ENCODE measurements around the gene ABI3. TPM values are rescaled to one million over a fixed set of nuclear protein-coding genes. Genes with fewer than 3 reads are reported as not detected.

Gene ABI3
- total and polyA plus RNA-seq, 4 experiments from 2014 or later, result 9.5 to 24.5 (median 12.9) TPM

DNA sequence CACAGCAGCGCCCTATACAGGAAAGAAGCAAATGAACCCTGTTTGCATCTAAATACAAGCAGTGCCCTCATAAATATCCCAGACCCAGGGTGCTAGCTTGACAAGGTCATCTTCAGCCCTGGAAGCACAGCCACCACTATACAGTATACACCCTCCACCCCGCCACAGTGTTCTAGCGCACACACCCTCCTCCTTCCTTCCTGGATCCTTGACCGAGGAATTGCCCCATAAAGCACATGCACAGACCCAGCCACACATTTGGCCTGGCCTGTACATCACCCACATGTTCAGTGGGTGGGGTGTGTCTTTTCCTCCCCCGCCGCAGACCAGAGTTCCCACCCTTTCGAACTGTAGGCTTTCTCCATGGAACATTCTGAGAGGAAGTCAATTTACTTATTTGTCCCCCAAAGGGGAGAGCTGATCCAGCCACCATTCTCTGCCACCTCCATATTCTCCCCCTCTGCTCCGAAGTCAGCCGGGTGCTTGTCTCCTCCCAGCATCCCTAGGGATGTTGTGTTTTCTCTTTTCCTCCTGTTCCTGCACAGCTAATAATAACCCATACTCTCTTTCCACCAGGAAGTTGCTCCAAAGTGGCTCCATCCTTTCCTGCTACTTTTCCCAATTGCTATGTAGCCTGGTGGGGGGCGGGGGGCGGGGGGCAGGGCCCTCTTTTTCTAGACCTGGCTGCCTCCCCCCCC lies 6.6 kb downstream of the ABI3 start:
- H3K27ac Mint-ChIP-seq, result peak overlapping the region; percentile 75 to 94 (median 88)
- ChIA-PET CTCF (ENCODE audit: partially characterized antibody) (interaction anchor here (1.0 to 3.1 kb wide), 5 partner anchors 9 to 37 kb away, joined by 3 to 28 read pairs (median 13); no protein-coding TSS in a partner anchor), POLR2A (ENCODE audit: partially characterized antibody) (interaction anchor here (0.5 to 12.1 kb wide), 5 partner anchors 8 to 1197 kb away, joined by 3 to 169 read pairs (median 6); no protein-coding TSS in a partner anchor)
- Histone ChIP-seq H3K4me3 (ENCODE audit: low read length in 2 of 2) (no peak overlapping the region), H3K36me3 (ENCODE audit: insufficient read depth, low read length) (no peaks in the 10 kb centered on the region), H3K27me3 (ENCODE audit: insufficient read depth, low read length) (no peaks in the 10 kb centered on the region), H3K9me3 (ENCODE audit: control insufficient read depth in 1 of 2, low read length in 2 of 2) (no peaks in the 10 kb centered on the region), H3K4me1 (ENCODE audit: insufficient read depth, low read length) (peaks cover 83% of the 10 kb centered on the region), H3K27ac (ENCODE audit: low read depth, low read length) (no peak overlapping the region)
- peaks cover 0 to 2% (median 0%) of the 10 kb centered on the region in 8 donors for H3K9me3 Mint-ChIP-seq
- H3K4me1 Mint-ChIP-seq, result peaks cover 54 to 76% (median 63%) of the 10 kb centered on the region in 4 donors
- peaks cover 10 to 13% of the 10 kb centered on the region in 2 donors for H3K36me3 Mint-ChIP-seq
- intact Hi-C loops (cut with micrococcal nuclease), result no loop called here
- DNase-seq, result no peak
- H3K4me3 Mint-ChIP-seq, result peak overlapping the region in 7 of 8 donors; percentile 39 to 81 (median 73)
- H3K27me3 Mint-ChIP-seq, result no peaks in the 10 kb centered on the region

DNA sequence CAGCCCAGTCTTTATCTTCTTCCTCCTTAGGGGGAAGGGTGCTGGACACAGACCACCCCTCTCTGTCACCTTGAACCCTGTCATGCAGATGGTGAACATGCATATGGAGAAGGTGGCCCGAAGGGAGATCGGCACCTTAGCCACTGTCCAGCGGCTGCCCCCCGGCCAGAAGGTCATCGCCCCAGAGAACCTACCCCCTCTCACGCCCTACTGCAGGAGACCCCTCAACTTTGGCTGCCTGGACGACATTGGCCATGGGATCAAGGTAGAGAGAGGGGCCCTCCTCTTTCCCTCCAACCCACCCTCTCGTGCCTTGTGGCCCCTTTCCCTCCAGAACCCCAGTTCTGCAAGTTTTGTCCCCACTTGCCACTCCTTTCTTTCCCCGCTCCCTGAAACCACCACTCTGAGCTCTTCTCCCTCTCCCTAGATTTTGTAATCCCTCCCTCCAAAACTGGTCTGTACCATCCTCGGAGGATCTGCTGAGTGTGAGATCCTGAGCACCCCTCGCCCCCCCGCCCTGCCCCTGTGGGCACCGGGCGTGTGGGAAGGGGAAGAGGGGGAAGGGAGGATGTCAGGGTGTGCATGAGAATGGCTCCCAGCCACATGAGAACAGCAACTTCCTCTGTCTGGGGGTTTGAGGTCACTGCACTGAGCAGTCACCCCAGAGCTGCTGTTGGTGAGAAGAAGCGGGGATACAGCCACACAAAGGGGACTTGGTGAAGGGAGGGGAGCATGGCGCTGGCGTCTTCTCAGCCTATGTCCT lies 7.3 kb downstream of the ABI3 start:
- CTCF ChIA-PET (ENCODE audit: partially characterized antibody), result interaction anchor here (1.0 to 2.3 kb wide), 6 partner anchors 10 to 38 kb away, joined by 3 to 15 read pairs (median 8); no protein-coding TSS in a partner anchor
- Mint-ChIP-seq H3K9me3 (peaks cover 0 to 2% (median 0%) of the 10 kb centered on the region in 8 donors), H3K36me3 (peaks cover 13 to 17% of the 10 kb centered on the region in 2 donors), H3K4me1 (peaks cover 49 to 76% (median 58%) of the 10 kb centered on the region in 4 donors), H3K27me3 (no peaks in the 10 kb centered on the region), H3K4me3 (peak overlapping the region; percentile 70 to 92 (median 84)), H3K27ac (peak overlapping the region; percentile 87 to 99 (median 96))
- no peaks in the 10 kb centered on the region for H3K27me3 ChIP-seq (ENCODE audit: insufficient read depth, low read length)
- intact Hi-C loops (cut with micrococcal nuclease), result loop anchor here (1.0 kb wide), 2 partner anchors 8 to 26 kb away; partner anchors contain the start of genes ABI3 and GNGT2
- POLR2A ChIA-PET (ENCODE audit: partially characterized antibody), result interaction anchor here (1.6 to 12.1 kb wide), 3 partner anchors 9 to 24 kb away, joined by 6 to 169 read pairs (median 23); no protein-coding TSS in a partner anchor
- peak; percentile 74 to 84 (median 83) for DNase-seq
- H3K27ac ChIP-seq (ENCODE audit: low read depth, low read length), result peak overlapping the region; percentile 34
- H3K9me3 ChIP-seq (ENCODE audit: control insufficient read depth in 1 of 2, low read length in 2 of 2), result no peaks in the 10 kb centered on the region
- peak overlapping the region in 1 of 2 donors; percentile 22 for H3K4me3 ChIP-seq (ENCODE audit: low read length in 2 of 2)
- H3K4me1 ChIP-seq (ENCODE audit: insufficient read depth, low read length), result peaks cover 79% of the 10 kb centered on the region
- H3K36me3 ChIP-seq (ENCODE audit: insufficient read depth, low read length), result no peaks in the 10 kb centered on the region

DNA sequence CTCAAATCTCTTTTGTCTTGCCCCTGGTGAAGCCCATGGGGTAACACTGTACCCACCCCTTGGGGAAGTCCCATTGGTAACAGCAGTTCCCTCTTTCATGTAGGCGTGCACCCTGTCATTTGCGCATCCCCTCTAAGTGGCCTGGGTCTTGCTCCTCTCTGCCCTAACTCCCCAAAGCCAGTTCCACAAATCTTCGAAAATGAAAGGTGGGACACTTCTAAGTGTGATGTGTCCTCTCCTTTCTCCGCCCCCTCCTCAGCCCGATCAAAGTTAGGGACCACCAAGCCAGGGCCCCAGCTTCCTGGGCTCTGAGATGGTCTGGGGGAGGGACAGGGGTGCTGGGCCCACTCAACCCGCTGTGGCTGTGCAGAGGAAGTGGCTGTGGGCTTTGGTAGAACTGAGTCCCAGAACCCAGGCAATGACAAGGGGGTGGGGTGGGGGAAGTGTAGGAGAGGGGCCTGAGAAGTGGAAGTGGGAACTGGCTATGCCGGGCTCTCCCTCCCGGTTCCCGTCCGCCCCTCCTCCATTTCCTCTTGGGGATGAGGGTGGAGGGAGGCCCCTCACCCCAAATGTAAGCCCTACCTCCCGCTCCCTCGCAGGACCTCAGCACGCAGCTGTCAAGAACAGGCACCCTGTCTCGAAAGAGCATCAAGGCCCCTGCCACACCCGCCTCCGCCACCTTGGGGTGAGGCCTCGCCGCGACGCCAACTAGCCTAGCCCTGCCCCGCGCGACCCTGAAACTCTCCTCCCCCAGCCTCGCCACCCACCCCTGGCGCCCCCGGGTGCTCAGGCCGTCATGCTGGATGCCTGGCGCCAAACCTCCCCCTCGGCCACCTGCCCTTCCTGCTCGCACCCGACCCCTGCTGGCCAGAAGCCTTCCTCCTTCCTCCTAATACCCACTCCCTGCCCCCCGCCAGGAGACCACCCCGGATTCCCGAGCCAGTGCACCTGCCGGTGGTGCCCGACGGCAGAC lies 8.7 kb downstream of the ABI3 start:
- peaks cover 79% of the 10 kb centered on the region for H3K4me1 ChIP-seq (ENCODE audit: insufficient read depth, low read length)
- H3K9me3 ChIP-seq (ENCODE audit: control insufficient read depth in 1 of 2, low read length in 2 of 2), result no peaks in the 10 kb centered on the region
- no peaks in the 10 kb centered on the region for H3K27me3 ChIP-seq (ENCODE audit: insufficient read depth, low read length)
- no peaks in the 10 kb centered on the region for H3K36me3 ChIP-seq (ENCODE audit: insufficient read depth, low read length)
- peaks cover 43 to 76% (median 53%) of the 10 kb centered on the region in 4 donors for H3K4me1 Mint-ChIP-seq
- H3K27me3 Mint-ChIP-seq, result peaks cover 0 to 2% of the 10 kb centered on the region in 2 donors
- intact Hi-C loops (cut with micrococcal nuclease), result loop anchor here (1.0 kb wide), 2 partner anchors 9 to 27 kb away; partner anchors contain the start of genes ABI3 and GNGT2
- ChIA-PET CTCF (ENCODE audit: partially characterized antibody) (interaction anchor here (0.8 to 2.3 kb wide), 3 partner anchors 9 to 40 kb away, joined by 3 to 15 read pairs (median 10); no protein-coding TSS in a partner anchor), POLR2A (ENCODE audit: partially characterized antibody) (interaction anchor here (0.7 to 12.1 kb wide), 3 partner anchors 10 to 187 kb away, joined by 3 to 169 read pairs (median 23); no protein-coding TSS in a partner anchor)
- H3K27ac ChIP-seq (ENCODE audit: low read depth, low read length), result peak overlapping the region; percentile 34
- peaks cover 17 to 19% of the 10 kb centered on the region in 2 donors for H3K36me3 Mint-ChIP-seq
- no peak overlapping the region for H3K4me3 ChIP-seq (ENCODE audit: low read length in 2 of 2)
- peak overlapping the region in 7 of 8 donors; percentile 62 to 86 (median 69) for H3K4me3 Mint-ChIP-seq
- H3K27ac Mint-ChIP-seq, result peak overlapping the region; percentile 78 to 99 (median 96)
- peaks cover 0 to 2% (median 0%) of the 10 kb centered on the region in 8 donors for H3K9me3 Mint-ChIP-seq
- DNase-seq, result peak in 3 of 5 donors; percentile 41 to 82 (median 45)

DNA sequence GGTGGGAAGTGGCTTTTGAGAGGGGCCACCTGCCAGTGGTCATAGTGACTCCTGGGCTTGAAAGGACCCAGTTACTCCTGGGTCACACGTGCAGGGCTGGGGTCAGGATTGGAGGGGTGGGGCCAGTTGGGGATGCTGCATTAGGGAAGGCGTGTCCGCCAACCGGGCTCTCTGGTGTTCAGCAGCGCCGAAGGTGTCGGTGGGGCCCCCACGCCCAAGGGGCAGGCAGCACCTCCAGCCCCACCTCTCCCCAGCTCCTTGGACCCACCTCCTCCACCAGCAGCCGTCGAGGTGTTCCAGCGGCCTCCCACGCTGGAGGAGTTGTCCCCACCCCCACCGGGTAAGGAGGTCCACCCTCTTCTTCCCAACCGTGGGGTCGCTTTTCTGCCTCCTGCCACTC lies 9.5 kb downstream of the ABI3 start:
- Histone ChIP-seq H3K9me3 (ENCODE audit: control insufficient read depth in 1 of 2, low read length in 2 of 2) (no peaks in the 10 kb centered on the region), H3K36me3 (ENCODE audit: insufficient read depth, low read length) (no peaks in the 10 kb centered on the region), H3K4me1 (ENCODE audit: insufficient read depth, low read length) (peaks cover 78% of the 10 kb centered on the region), H3K27me3 (ENCODE audit: insufficient read depth, low read length) (no peaks in the 10 kb centered on the region), H3K27ac (ENCODE audit: low read depth, low read length) (peak overlapping the region; percentile 34), H3K4me3 (ENCODE audit: low read length in 2 of 2) (no peak overlapping the region)
- POLR2A ChIA-PET (ENCODE audit: partially characterized antibody), result interaction anchor here (2.5 to 12.1 kb wide), 2 partner anchors 11 to 26 kb away, joined by 23 to 169 read pairs; no protein-coding TSS in a partner anchor
- intact Hi-C loops (cut with micrococcal nuclease), result loop anchor here (5.0 kb wide), 1 partner anchor 177 kb away; no protein-coding TSS in a partner anchor
- peaks cover 42 to 74% (median 51%) of the 10 kb centered on the region in 4 donors for H3K4me1 Mint-ChIP-seq
- H3K4me3 Mint-ChIP-seq, result peak overlapping the region in 1 of 8 donors; percentile 54
- CTCF ChIA-PET (ENCODE audit: partially characterized antibody), result no interaction called here
- no peak for DNase-seq
- H3K27me3 Mint-ChIP-seq, result peaks cover 2 to 3% of the 10 kb centered on the region in 2 donors
- peaks cover 0 to 2% (median 0%) of the 10 kb centered on the region in 8 donors for H3K9me3 Mint-ChIP-seq
- peaks cover 13 to 19% of the 10 kb centered on the region in 2 donors for H3K36me3 Mint-ChIP-seq
- H3K27ac Mint-ChIP-seq, result no peak overlapping the region

DNA sequence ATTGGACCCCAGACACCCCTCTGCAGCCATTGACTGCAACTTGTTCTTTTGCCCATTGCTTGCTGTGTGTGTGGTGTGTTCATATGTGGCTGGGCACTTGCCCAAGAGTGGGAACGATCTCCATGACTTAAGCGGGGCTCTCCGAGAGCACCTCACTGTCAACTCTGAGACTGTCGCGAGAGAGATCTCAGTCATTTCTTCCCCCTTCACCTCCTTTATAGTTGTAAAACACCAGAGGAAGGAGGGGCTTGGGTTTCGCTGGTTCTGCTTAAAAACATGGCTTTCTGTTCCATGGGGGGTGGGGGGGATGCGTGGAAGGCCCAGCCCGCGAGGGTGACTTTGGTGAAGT lies 12.6 kb downstream of the ABI3 start:
- Mint-ChIP-seq H3K27me3 (peaks cover 3 to 7% of the 10 kb centered on the region in 2 donors), H3K4me1 (peaks cover 23 to 55% (median 33%) of the 10 kb centered on the region in 4 donors), H3K4me3 (peak overlapping the region; percentile 75 to 89 (median 83)), H3K9me3 (peaks cover 0 to under 1% (median 0%) of the 10 kb centered on the region in 8 donors), H3K27ac (peak overlapping the region in 4 of 7 donors; percentile 38 to 79 (median 55)), H3K36me3 (peaks cover 9 to 12% of the 10 kb centered on the region in 2 donors)
- ChIA-PET POLR2A (ENCODE audit: partially characterized antibody) (interaction anchor here (0.8 to 2.7 kb wide), 2 partner anchors 14 to 30 kb away, joined by 3 to 24 read pairs; no protein-coding TSS in a partner anchor), CTCF (ENCODE audit: partially characterized antibody) (interaction anchor here (1.1 to 2.6 kb wide), 9 partner anchors 10 to 45 kb away, joined by 4 to 35 read pairs (median 6); no protein-coding TSS in a partner anchor)
- Histone ChIP-seq H3K4me1 (ENCODE audit: insufficient read depth, low read length) (peaks cover 51% of the 10 kb centered on the region), H3K36me3 (ENCODE audit: insufficient read depth, low read length) (no peaks in the 10 kb centered on the region), H3K27ac (ENCODE audit: low read depth, low read length) (no peak overlapping the region), H3K27me3 (ENCODE audit: insufficient read depth, low read length) (no peaks in the 10 kb centered on the region), H3K4me3 (ENCODE audit: low read length in 2 of 2) (no peak overlapping the region), H3K9me3 (ENCODE audit: control insufficient read depth in 1 of 2, low read length in 2 of 2) (no peaks in the 10 kb centered on the region)
- DNase-seq, result no peak
- intact Hi-C loops (cut with micrococcal nuclease), result loop anchor here (5.0 kb wide), 1 partner anchor 174 kb away; no protein-coding TSS in a partner anchor
